ENCODE results near the gene GLYAT.

GRCh38 chr11:58770166-58770565 lies 38.4 kb upstream of the GLYAT start:
- TF ChIP-seq CTCF (conservative IDR thresholded peaks at IDR 0.05 in 1 of 2, IDR thresholded peaks at IDR 0.05 in 1 of 2; ENCODE audit: low read depth in 1 of 2, low read length in 2 of 2) (no peak), EZH2 (IDR thresholded peaks at IDR 0.05; ENCODE audit: low read length, missing control alignments) (no peak)
